ENCODE measurements around the gene SNAPC1. TPM values are rescaled to one million over a fixed set of nuclear protein-coding genes. Genes with fewer than 3 reads are reported as not detected.
A peak's percentile ranks its signal among the peaks of the same experiment; 100 is the strongest.

The SNAPC1 gene
- total RNA-seq, 4 donors from 2014 or later, result 3.2 to 9.2 (median 6.2) TPM

- TF ChIP-seq, protein P1, sequence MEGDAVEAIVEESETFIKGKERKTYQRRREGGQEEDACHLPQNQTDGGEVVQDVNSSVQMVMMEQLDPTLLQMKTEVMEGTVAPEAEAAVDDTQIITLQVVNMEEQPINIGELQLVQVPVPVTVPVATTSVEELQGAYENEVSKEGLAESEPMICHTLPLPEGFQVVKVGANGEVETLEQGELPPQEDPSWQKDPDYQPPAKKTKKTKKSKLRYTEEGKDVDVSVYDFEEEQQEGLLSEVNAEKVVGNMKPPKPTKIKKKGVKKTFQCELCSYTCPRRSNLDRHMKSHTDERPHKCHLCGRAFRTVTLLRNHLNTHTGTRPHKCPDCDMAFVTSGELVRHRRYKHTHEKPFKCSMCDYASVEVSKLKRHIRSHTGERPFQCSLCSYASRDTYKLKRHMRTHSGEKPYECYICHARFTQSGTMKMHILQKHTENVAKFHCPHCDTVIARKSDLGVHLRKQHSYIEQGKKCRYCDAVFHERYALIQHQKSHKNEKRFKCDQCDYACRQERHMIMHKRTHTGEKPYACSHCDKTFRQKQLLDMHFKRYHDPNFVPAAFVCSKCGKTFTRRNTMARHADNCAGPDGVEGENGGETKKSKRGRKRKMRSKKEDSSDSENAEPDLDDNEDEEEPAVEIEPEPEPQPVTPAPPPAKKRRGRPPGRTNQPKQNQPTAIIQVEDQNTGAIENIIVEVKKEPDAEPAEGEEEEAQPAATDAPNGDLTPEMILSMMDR (IDR thresholded peaks at IDR 0.05), result no peak
- no peak for TF ChIP-seq POLR2A (IDR thresholded peaks at IDR 0.05)
- H3K27ac ChIP-seq, result no peak overlapping the region
- WGBS, 2 donors, result 74 to 83% methylated on average over 1 to 2 of the region's 2 CpGs
- no peak overlapping the region for H3K4me3 ChIP-seq
- no peaks in the 10 kb centered on the region for H3K27me3 ChIP-seq
- H3K36me3 ChIP-seq, result peaks cover 0 to 4% (median 0%) of the 10 kb centered on the region in 3 donors
- no peaks in the 10 kb centered on the region for H3K9me3 ChIP-seq
- intact Hi-C loops (cut with DNase I), result no loop called here
- no peak for DNase-seq
- H3K4me1 ChIP-seq, result no peaks in the 10 kb centered on the region
Measured at GRCh38 chr14:61802010-61802568, 39.9 kb downstream of the SNAPC1 start.

GRCh38 chr14:61803755-61804154, 41.5 kb downstream of the SNAPC1 start:
- DNase-seq, result no peak
- H3K36me3 ChIP-seq, result no peaks in the 10 kb centered on the region
- no peak for TF ChIP-seq POLR2A (IDR thresholded peaks at IDR 0.05)
- TF ChIP-seq, protein P1 (IDR thresholded peaks at IDR 0.05), result no peak
- no peak overlapping the region for H3K27ac ChIP-seq
- no peaks in the 10 kb centered on the region for H3K27me3 ChIP-seq
- H3K4me1 ChIP-seq, result no peaks in the 10 kb centered on the region
- 40 to 51% methylated on average over 2 of the region's 2 CpGs for WGBS, 2 donors
- no peaks in the 10 kb centered on the region for H3K9me3 ChIP-seq
- intact Hi-C loops (cut with DNase I), result no loop called here
- no peak overlapping the region for H3K4me3 ChIP-seq

GRCh38 chr14:61805451-61805850, 43.2 kb downstream of the SNAPC1 start:
- DNase-seq, result no peak
- WGBS, 2 donors, result 86 to 90% methylated on average over 2 to 4 of the region's 4 CpGs
- H3K9me3 ChIP-seq, result no peaks in the 10 kb centered on the region
- H3K4me3 ChIP-seq, result no peak overlapping the region
- intact Hi-C loops (cut with DNase I), result no loop called here
- no peaks in the 10 kb centered on the region for H3K4me1 ChIP-seq
- TF ChIP-seq, protein P1 (IDR thresholded peaks at IDR 0.05), result no peak
- no peak for TF ChIP-seq POLR2A (IDR thresholded peaks at IDR 0.05)
- H3K36me3 ChIP-seq, result no peaks in the 10 kb centered on the region
- no peak overlapping the region for H3K27ac ChIP-seq
- no peaks in the 10 kb centered on the region for H3K27me3 ChIP-seq

DNA sequence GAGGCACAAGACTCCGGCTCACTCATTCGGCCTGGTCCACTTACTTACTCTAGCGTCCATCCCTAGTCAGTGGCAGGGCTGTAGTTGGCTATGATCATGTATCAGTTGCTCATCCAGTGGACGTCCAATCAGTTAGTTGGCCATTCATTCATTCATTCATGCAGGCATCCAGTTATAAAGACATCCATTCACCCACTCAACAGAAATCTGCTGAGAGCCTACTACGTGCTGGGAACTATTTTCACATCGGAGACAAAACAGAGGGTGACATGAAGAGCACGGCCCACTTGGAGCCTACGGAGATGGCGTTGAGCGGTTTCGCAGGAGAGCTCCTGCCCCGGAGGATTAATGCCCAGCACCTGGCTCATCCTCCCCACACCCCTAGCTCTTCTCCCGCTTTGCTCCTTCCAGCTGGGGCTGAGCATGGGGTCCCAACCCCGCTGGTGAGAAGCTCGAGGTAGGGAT, 49.7 kb downstream of the SNAPC1 start:
- Histone ChIP-seq H3K4me1 (peaks cover 6 to 14% (median 6%) of the 10 kb centered on the region in 3 donors), H3K4me3 (peak overlapping the region in 2 of 4 donors; percentile 53 to 66), H3K27ac (no peak overlapping the region), H3K9me3 (no peaks in the 10 kb centered on the region), H3K36me3 (no peaks in the 10 kb centered on the region), H3K27me3 (peaks cover 0 to 58% (median 5%) of the 10 kb centered on the region in 4 donors)
- WGBS, 2 donors, result 81 to 83% methylated on average over 11 to 15 of the region's 15 CpGs
- intact Hi-C loops (cut with DNase I), result no loop called here
- DNase-seq, result no peak
- no peak for TF ChIP-seq POLR2A (IDR thresholded peaks at IDR 0.05)
- TF ChIP-seq, protein P1 (IDR thresholded peaks at IDR 0.05), result no peak

GRCh38 chr14:61812347-61813095, 50.3 kb downstream of the SNAPC1 start, which contains the start of gene SYT16:
SYT16 (plus strand) TSS chr14:61812703.
- H3K9me3 ChIP-seq, result no peaks in the 10 kb centered on the region
- 23 to 33% methylated on average over 10 to 16 of the region's 95 CpGs for WGBS, 2 donors
- no peaks in the 10 kb centered on the region for H3K36me3 ChIP-seq
- H3K27ac ChIP-seq, result no peak within 1 kb of the TSS
- peak within 1 kb of the TSS; percentile 33 to 66 (median 44) for H3K4me3 ChIP-seq
- intact Hi-C loops (cut with DNase I), result no loop called here
- H3K4me1 ChIP-seq, result peaks cover 6 to 14% (median 6%) of the 10 kb centered on the region in 3 donors
- TF ChIP-seq, protein P1 (IDR thresholded peaks at IDR 0.05), result no peak
- TF ChIP-seq POLR2A (IDR thresholded peaks at IDR 0.05), result no peak
- peaks cover 0 to 62% (median 5%) of the 10 kb centered on the region in 4 donors for H3K27me3 ChIP-seq
- DNase-seq, result no peak

Measured in esophagus squamous epithelium (tissue), 5 donors.